Mucosa of descending colon (tissue), 3 donors: ENCODE data around the gene MOB3A. TPM values are rescaled to one million over a fixed set of nuclear protein-coding genes. Genes with fewer than 3 reads are reported as not detected.

Experiments used
- ATAC-seq: fragments of 200-7000 bp; cut with Tn5 transposase; one replicate; pipeline ENCODE4 v1.9.1; 2020; ENCODE audit warnings: mild to moderate bottlenecking, moderate library complexity
- DNase-seq, 3 donors: peaks; one replicate each; pipeline ENCODE4 v3.0.0-alpha.2; 2020
- H3K36me3 ChIP-seq: fragments of 200-600 bp; one replicate; pipeline ENCODE4 v1.8.0; 2021; ENCODE audit warnings: low read depth, mild to moderate bottlenecking
- H3K4me1 ChIP-seq: fragments of 200-600 bp; one replicate; pipeline ENCODE4 v1.8.0; 2021; ENCODE audit warnings: low read depth, mild to moderate bottlenecking
- H3K4me3 ChIP-seq: fragments of 200-600 bp; one replicate; pipeline ENCODE4 v1.8.0; 2021; ENCODE audit warnings: mild to moderate bottlenecking
- H3K9me3 ChIP-seq: fragments of 200-600 bp; one replicate; pipeline ENCODE4 v1.8.0; 2021; ENCODE audit warnings: mild to moderate bottlenecking
- CTCF ChIP-seq: fragments of 200-600 bp; IDR thresholded peaks from one replicate; pipeline ENCODE4 v1.8.0; 2022; ENCODE audit warnings: antibody characterized with exemption, mild to moderate bottlenecking
- intact Hi-C, 2 donors: fragments of 100-400 bp; cut with DNase I in 1 of 2; cut with micrococcal nuclease in 1 of 2; formaldehyde crosslinking; loops; one replicate each; pipeline versions ENCODE4 v1.11.0 to v1.11.1; 2022; cut with DNase I, micrococcal nuclease
- total RNA-seq, 3 donors: library from RNA; stranded (reverse); fragmentation: NEBNext Ultra II Directional in 2 of 3; extraction: Animal tissue kit (Norgen Biotek cat#: 25700) in 2 of 3; gene quantifications; one replicate each; pipeline versions ENCODE4 v1.2.1 to v1.2.4, GENCODE V29; 2021 to 2023
- donor health status: DM: no; HTN: no; CAD: no; lungs with moderate emphysema.
- donor health status: DM: no; HTN: no; CAD: no.
- donor health status: DM: no; HTN: yes; CAD: no.

Gene MOB3A
- total RNA-seq, 3 donors from 2014 or later: 39.8 to 76.8 (median 43.7) TPM

GRCh38 chr19:2109046-2109864 lies 13.1 kb upstream of the MOB3A start:
- ATAC-seq: no peak
- Histone ChIP-seq H3K4me3 (no peak overlapping the region), H3K4me1 (no peaks in the 10 kb centered on the region), H3K36me3 (peaks cover 44% of the 10 kb centered on the region), H3K9me3 (peaks cover 2% of the 10 kb centered on the region)
- TF ChIP-seq CTCF: no peak
- DNase-seq: no peak
- intact Hi-C loops: no loop called here

- peaks cover 40% of the 10 kb centered on the region for H3K36me3 ChIP-seq
- no peak overlapping the region for H3K4me3 ChIP-seq
- H3K4me1 ChIP-seq: no peaks in the 10 kb centered on the region
- intact Hi-C loops: no loop called here
- no peak for TF ChIP-seq CTCF
- H3K9me3 ChIP-seq: peaks cover 2% of the 10 kb centered on the region
- ATAC-seq: no peak
- no peak for DNase-seq
These were observed 12.3 kb upstream of the MOB3A start for GRCh38 chr19:2108251-2109016.

GRCh38 chr19:2103045-2103707 lies 7.0 kb upstream of the MOB3A start:
- intact Hi-C loops: no loop called here
- TF ChIP-seq CTCF: no peak
- no peaks in the 10 kb centered on the region for H3K4me1 ChIP-seq
- peaks cover 1% of the 10 kb centered on the region for H3K36me3 ChIP-seq
- no peak for DNase-seq
- no peak overlapping the region for H3K4me3 ChIP-seq
- H3K9me3 ChIP-seq: peaks cover 2% of the 10 kb centered on the region
- no peak for ATAC-seq

- ATAC-seq (no peak), DNase-seq (no peak)
- peaks cover 2% of the 10 kb centered on the region for H3K9me3 ChIP-seq
- H3K4me3 ChIP-seq: no peak overlapping the region
- intact Hi-C loops: no loop called here
- H3K36me3 ChIP-seq: no peaks in the 10 kb centered on the region
- peaks cover 8% of the 10 kb centered on the region for H3K4me1 ChIP-seq
- TF ChIP-seq CTCF: no peak
These were observed 5.5 kb upstream of the MOB3A start for GRCh38 chr19:2101417-2102335.

GRCh38 chr19:2100719-2101061 lies 4.6 kb upstream of the MOB3A start:
- intact Hi-C loops: no loop called here
- DNase-seq (no peak), ATAC-seq (no peak)
- no peak overlapping the region for H3K4me3 ChIP-seq
- no peaks in the 10 kb centered on the region for H3K36me3 ChIP-seq
- H3K4me1 ChIP-seq: peaks cover 8% of the 10 kb centered on the region
- no peak for TF ChIP-seq CTCF
- peaks cover 2% of the 10 kb centered on the region for H3K9me3 ChIP-seq
